Keratinocyte (primary cell): ENCODE data around the gene HOMER2. TPM values are rescaled to one million over a fixed set of nuclear protein-coding genes. Genes with fewer than 3 reads are reported as not detected.

Experiments used
- DNase-seq: peaks from one replicate; pipeline ENCODE4 v3.0.0-alpha.2; 2011; ENCODE audit warnings: low read depth, missing footprints, low spot score
- FAIRE-seq: peaks from 2 replicates; lab custom pipeline; 2011; peaks lifted over from hg19 to GRCh38; lab: Jason Lieb, UNC
- H2AFZ ChIP-seq: 2 replicates; pipeline ENCODE4 v1.6.0; 2012; ENCODE audit warnings: low read length, control low read depth, inconsistent platforms; ENCODE audit not compliant: control insufficient read depth
- H3K27ac ChIP-seq: 2 replicates; pipeline ENCODE4 v1.5.1; 2011; ENCODE audit warnings: low read length; ENCODE audit not compliant: control insufficient read depth, insufficient read depth
- H3K27me3 ChIP-seq: 3 replicates; pipeline ENCODE4 v1.6.0; 2011; ENCODE audit warnings: low read length; ENCODE audit not compliant: control insufficient read depth, insufficient read depth; ENCODE audit errors: extremely low read depth
- H3K36me3 ChIP-seq, 2 experiments: 2 replicates in 1 of 2; 3 replicates in 1 of 2; pipeline ENCODE4 v1.5.1; 2011; ENCODE audit warnings: low read length in 2 of 2, mild to moderate bottlenecking in 1 of 2; ENCODE audit not compliant: control insufficient read depth in 2 of 2, insufficient read depth in 2 of 2; ENCODE audit errors: extremely low read depth in 1 of 2
- H3K4me1 ChIP-seq: 3 replicates; pipeline ENCODE4 v1.5.1; 2011; ENCODE audit warnings: low read length; ENCODE audit not compliant: control insufficient read depth, insufficient read depth; ENCODE audit errors: extremely low read depth
- H3K4me2 ChIP-seq: 3 replicates; pipeline ENCODE4 v1.6.0; 2011; ENCODE audit warnings: low read depth, low read length; ENCODE audit not compliant: control insufficient read depth, insufficient read depth; ENCODE audit errors: extremely low read depth
- H3K4me3 ChIP-seq, 3 experiments: fragments of 200-600 bp in 1 of 3; sonication (generic) in 1 of 3; 2 replicates in 2 of 3; 3 replicates in 1 of 3; pipeline ENCODE4 v1.5.1; 2011 to 2016; ENCODE audit warnings: low read length in 3 of 3, mild to moderate bottlenecking in 3 of 3, control low read depth in 2 of 3, inconsistent platforms in 1 of 3, low read depth in 1 of 3, mixed read lengths in 1 of 3, mixed run types in 1 of 3, moderate library complexity in 1 of 3; ENCODE audit not compliant: control insufficient read depth in 2 of 3, insufficient read depth in 2 of 3; ENCODE audit errors: extremely low read depth in 1 of 3
- H3K79me2 ChIP-seq: 2 replicates; pipeline ENCODE4 v1.6.0; 2012; ENCODE audit warnings: low read length; ENCODE audit not compliant: control insufficient read depth, insufficient read depth
- H3K9ac ChIP-seq: 3 replicates; pipeline ENCODE4 v1.6.0; 2011; ENCODE audit warnings: low read length; ENCODE audit not compliant: control insufficient read depth, insufficient read depth; ENCODE audit errors: extremely low read depth
- H3K9me1 ChIP-seq: 3 replicates; pipeline ENCODE4 v1.6.0; 2011; ENCODE audit warnings: low read length; ENCODE audit not compliant: control insufficient read depth, insufficient read depth; ENCODE audit errors: extremely low read depth
- H3K9me3 ChIP-seq: 2 replicates; pipeline ENCODE4 v1.5.1; 2012; ENCODE audit warnings: low read depth, low read length; ENCODE audit not compliant: control insufficient read depth
- H4K20me1 ChIP-seq: 3 replicates; pipeline ENCODE4 v1.6.0; 2011; ENCODE audit warnings: low read length; ENCODE audit not compliant: control insufficient read depth, insufficient read depth; ENCODE audit errors: extremely low read depth
- EZH2 ChIP-seq: IDR thresholded peaks from one replicate; pipeline ENCODE4 v1.6.1; 2012; ENCODE audit warnings: inconsistent platforms, mild to moderate bottlenecking, low read length, moderate library complexity
- dilution Hi-C: fragments of 300-500 bp; cut with MboI; formaldehyde crosslinking; loops from one replicate; pipeline ENCODE4 v1.7.0; 2020; ENCODE audit warnings: low sequenced_read_pairs; ENCODE audit not compliant: extremely low pct_ligation_motif_present
- polyA plus RNA-seq, 5 experiments: library from polyadenylated mRNA; depleted of rRNA in 3 of 5; stranded (reverse) in 3 of 5; stranded (forward) in 1 of 5; unstranded in 1 of 5; fragments of >200 nt; gene quantifications; 1 replicate in 1 of 5; 2 replicates in 3 of 5; 3 replicates in 1 of 5; pipeline versions ENCODE4 v1.2.1 to v1.2.3, GENCODE V29; 2011 to 2012; ENCODE audit warnings: missing spikeins in 2 of 5, low read depth in 1 of 5, low replicate concordance in 1 of 5
- TF ChIP-seq, protein P1 (sequence below), 3 experiments: IDR thresholded peaks in 1 of 3; conservative IDR thresholded peaks in 1 of 3; optimal IDR thresholded peaks in 1 of 3; 2 replicates in 2 of 3; 3 replicates in 1 of 3; pipeline versions ENCODE3 to v1.5.1; 2011; ENCODE audit warnings: low read length in 3 of 3, mild to moderate bottlenecking in 3 of 3, moderate library complexity in 2 of 3, control low read depth in 1 of 3, inconsistent platforms in 1 of 3; ENCODE audit not compliant: insufficient read depth in 2 of 3; ENCODE audit errors: extremely low read depth in 1 of 3

HOMER2 gene
- polyA plus RNA-seq, 1 donor (not counting 4 experiments of a cell fraction or from before 2014, with no cell fraction given), result 12.4 TPM

DNA sequence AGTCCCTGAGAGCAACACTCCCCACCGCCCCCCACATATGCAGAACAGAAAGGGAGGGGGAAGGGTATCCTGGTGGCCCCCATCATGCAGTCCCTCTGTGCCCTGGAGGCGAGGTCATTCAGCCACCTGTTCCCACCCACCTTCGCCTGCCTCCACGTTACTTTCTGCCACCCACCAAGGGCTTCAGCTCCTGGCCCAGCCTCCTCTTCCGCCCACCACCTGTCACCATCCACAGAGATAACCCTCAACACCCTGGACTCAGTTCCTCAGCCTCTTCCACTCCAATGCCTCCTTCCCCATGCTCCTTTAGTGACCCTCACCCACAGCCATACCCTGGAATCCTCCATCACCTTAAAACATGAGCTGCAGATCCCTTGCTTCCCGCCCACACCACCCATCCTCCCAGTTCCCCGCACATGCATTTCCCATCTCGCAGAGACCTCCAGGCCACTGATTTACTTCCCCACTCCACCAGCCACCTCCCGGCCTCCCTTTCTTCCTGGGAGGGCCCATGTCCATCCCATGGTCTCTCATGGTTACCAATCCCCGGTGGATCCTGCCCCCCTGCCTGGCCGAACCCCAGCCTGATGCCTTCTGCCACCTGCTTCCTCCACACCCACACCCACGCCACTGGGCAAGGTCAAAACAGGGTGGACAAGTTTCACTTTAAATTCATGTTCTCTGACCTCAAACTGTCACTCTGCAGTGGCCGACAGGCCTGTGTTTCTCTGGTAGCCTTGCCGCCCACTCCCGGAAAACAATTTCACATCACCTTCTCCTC is 18.2 kb downstream of the HOMER2 start:
- H3K79me2 ChIP-seq, result no peaks in the 10 kb centered on the region
- no peaks in the 10 kb centered on the region for H3K27me3 ChIP-seq
- no peaks in the 10 kb centered on the region for H3K9me1 ChIP-seq
- H3K4me3 ChIP-seq, result no peak overlapping the region
- no peak overlapping the region for H3K9ac ChIP-seq
- no peaks in the 10 kb centered on the region for H3K9me3 ChIP-seq
- no peak overlapping the region for H3K27ac ChIP-seq
- no peak overlapping the region for H2AFZ ChIP-seq
- no peaks in the 10 kb centered on the region for H3K4me1 ChIP-seq
- peaks cover 2% of the 10 kb centered on the region for H4K20me1 ChIP-seq
- FAIRE-seq (no peak), DNase-seq (no peak)
- H3K4me2 ChIP-seq, result no peak overlapping the region
- H3K36me3 ChIP-seq, result no peaks in the 10 kb centered on the region
- dilution Hi-C loops, result no loop called here
- TF ChIP-seq, protein P1, sequence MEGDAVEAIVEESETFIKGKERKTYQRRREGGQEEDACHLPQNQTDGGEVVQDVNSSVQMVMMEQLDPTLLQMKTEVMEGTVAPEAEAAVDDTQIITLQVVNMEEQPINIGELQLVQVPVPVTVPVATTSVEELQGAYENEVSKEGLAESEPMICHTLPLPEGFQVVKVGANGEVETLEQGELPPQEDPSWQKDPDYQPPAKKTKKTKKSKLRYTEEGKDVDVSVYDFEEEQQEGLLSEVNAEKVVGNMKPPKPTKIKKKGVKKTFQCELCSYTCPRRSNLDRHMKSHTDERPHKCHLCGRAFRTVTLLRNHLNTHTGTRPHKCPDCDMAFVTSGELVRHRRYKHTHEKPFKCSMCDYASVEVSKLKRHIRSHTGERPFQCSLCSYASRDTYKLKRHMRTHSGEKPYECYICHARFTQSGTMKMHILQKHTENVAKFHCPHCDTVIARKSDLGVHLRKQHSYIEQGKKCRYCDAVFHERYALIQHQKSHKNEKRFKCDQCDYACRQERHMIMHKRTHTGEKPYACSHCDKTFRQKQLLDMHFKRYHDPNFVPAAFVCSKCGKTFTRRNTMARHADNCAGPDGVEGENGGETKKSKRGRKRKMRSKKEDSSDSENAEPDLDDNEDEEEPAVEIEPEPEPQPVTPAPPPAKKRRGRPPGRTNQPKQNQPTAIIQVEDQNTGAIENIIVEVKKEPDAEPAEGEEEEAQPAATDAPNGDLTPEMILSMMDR (optimal IDR thresholded peaks at IDR 0.05 in 1 of 3, IDR thresholded peaks at IDR 0.05 in 1 of 3, conservative IDR thresholded peaks at IDR 0.05 in 1 of 3; ENCODE audit: extremely low read depth in 1 of 3, insufficient read depth in 2 of 3, low read length in 3 of 3), result no peak

DNA sequence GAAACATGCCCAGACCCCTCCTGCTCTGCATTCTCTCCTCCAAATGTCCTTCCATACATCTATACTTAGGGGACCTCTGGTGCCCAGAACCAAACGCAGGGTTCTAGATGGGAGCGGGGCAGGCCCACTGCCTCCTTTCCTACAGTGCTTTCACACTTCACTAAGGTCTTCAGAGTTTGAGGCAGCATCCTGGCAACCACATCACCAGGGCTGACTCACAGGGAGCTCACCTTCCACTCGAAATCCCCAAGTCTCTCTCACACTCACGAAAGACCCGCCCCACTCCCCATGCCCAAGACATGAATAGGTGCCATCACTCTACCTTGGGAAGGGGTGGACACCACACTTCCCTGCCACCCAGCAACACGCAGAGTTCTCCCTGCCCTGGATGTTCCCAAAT is 18.9 kb downstream of the HOMER2 start:
- FAIRE-seq (no peak), DNase-seq (no peak)
- no peak overlapping the region for H3K9ac ChIP-seq
- H3K4me1 ChIP-seq, result no peaks in the 10 kb centered on the region
- H4K20me1 ChIP-seq, result peaks cover 1% of the 10 kb centered on the region
- no peaks in the 10 kb centered on the region for H3K27me3 ChIP-seq
- no peaks in the 10 kb centered on the region for H3K36me3 ChIP-seq
- dilution Hi-C loops, result no loop called here
- H3K4me3 ChIP-seq, result no peak overlapping the region
- H2AFZ ChIP-seq, result no peak overlapping the region
- no peaks in the 10 kb centered on the region for H3K9me3 ChIP-seq
- no peaks in the 10 kb centered on the region for H3K9me1 ChIP-seq
- H3K27ac ChIP-seq, result no peak overlapping the region
- no peak for TF ChIP-seq EZH2
- TF ChIP-seq, protein P1 (optimal IDR thresholded peaks at IDR 0.05 in 1 of 3, IDR thresholded peaks at IDR 0.05 in 1 of 3, conservative IDR thresholded peaks at IDR 0.05 in 1 of 3; ENCODE audit: extremely low read depth in 1 of 3, insufficient read depth in 2 of 3, low read length in 3 of 3), result no peak
- H3K79me2 ChIP-seq, result no peaks in the 10 kb centered on the region
- no peak overlapping the region for H3K4me2 ChIP-seq
